Pancreas (tissue), 10 donors: ENCODE data around the gene FLNA. TPM values are rescaled to one million over a fixed set of nuclear protein-coding genes. Genes with fewer than 3 reads are reported as not detected.
"Not testable (repeated sequence)": the region's sequence is repeated elsewhere in the genome, so short reads cannot be mapped to it uniquely, and the experiment has no call there.

Experiments used
- ATAC-seq, 4 donors: fragments of 200-7000 bp; cut with Tn5 transposase; one replicate each; pipeline versions ENCODE4 v1.8.0 to v1.9.1; 2020; ENCODE audit warnings: mild to moderate bottlenecking in 4 of 4, moderate library complexity in 4 of 4
- DNase-seq, 6 donors: peaks; one replicate each; pipeline ENCODE4 v3.0.0-alpha.2; 2020
- FAIRE-seq: peaks from 2 replicates; lab custom pipeline; 2012; peaks lifted over from hg19 to GRCh38; lab: Jason Lieb, UNC
- H3K27ac ChIP-seq, 4 donors: fragments of 200-600 bp; sonication (generic); 1 replicate in 3 of 4; 2 replicates in 1 of 4; pipeline versions ENCODE4 v1.5.0 to v1.8.0; 2020
- H3K27me3 ChIP-seq, 4 donors: fragments of 200-600 bp; one replicate each; pipeline ENCODE4 v1.8.0; 2021
- H3K36me3 ChIP-seq, 3 donors: fragments of 200-600 bp; sonication (generic) in 1 of 3; one replicate each; pipeline versions ENCODE4 v1.5.0 to v1.8.0; 2020 to 2021
- H3K4me1 ChIP-seq, 3 donors: fragments of 200-600 bp; one replicate each; pipeline ENCODE4 v1.8.0; 2021
- H3K4me3 ChIP-seq, 4 donors: fragments of 200-600 bp; sonication (generic) in 2 of 4; one replicate each; pipeline versions ENCODE4 v1.5.0 to v1.8.0; 2020 to 2021
- H3K9me3 ChIP-seq, 4 donors: fragments of 200-600 bp; one replicate each; pipeline ENCODE4 v1.8.0; 2021
- CTCF ChIP-seq, 4 donors: fragments of 200-600 bp; sonication (generic) in 3 of 4; IDR thresholded peaks; one replicate each; pipeline versions ENCODE4 v1.5.0 to v1.8.0; 2021; ENCODE audit warnings: antibody characterized with exemption in 4 of 4
- WGBS, 2 donors: extraction: QIAGEN DNeasy Blood & Tissue Kit; methylation state at CpG; one replicate each; pipeline ENCODE4 v1.1.7; 2013; 5-methylcytosine and 5-hydroxymethylcytosine counted together
- intact Hi-C, 3 donors: fragments of 100-400 bp; cut with DNase I; formaldehyde crosslinking; loops; one replicate each; pipeline versions ENCODE4 v1.11.1 to v1.14.2; 2022
- polyA plus RNA-seq, 2 donors: library from polyadenylated mRNA; stranded (reverse); fragments of 200-250 nt; gene quantifications; one replicate each; pipeline ENCODE4 v1.2.3, GENCODE V29; 2013
- total RNA-seq, 6 donors: library from RNA; stranded (reverse); fragmentation: NEBNext Ultra II Directional in 4 of 6; extraction: Animal tissue kit (Norgen Biotek cat#: 25700) in 4 of 6; gene quantifications; one replicate each; pipeline versions ENCODE4 v1.2.1 to v1.2.4, GENCODE V29; 2021 to 2023
- donor health status: healthy with polysubstance abuse.
- donor health status: DM: no; HTN: no; CAD: no; lungs with moderate emphysema.
- donor health status: DM: no; HTN: no; CAD: no.
- donor health status: control.
- donor health status: control.
- donor health status: Bipolar disorder and iron deficiency.
- donor health status: DM: yes; HTN: yes; CAD: no.
- donor health status: DM: no; HTN: no; CAD: no.
- donor health status: DM: no; HTN: no; CAD: no.
- donor health status: DM: yes; HTN: yes; CAD: no.

Gene FLNA
- total and polyA plus RNA-seq, 8 donors: 67.0 to 298 (median 184) TPM

- FAIRE-seq (no peak), DNase-seq (peak in 2 of 6 donors; percentile 12 to 14), ATAC-seq (no peak)
- Histone ChIP-seq H3K36me3 (peaks cover 0 to 9% (median 4%) of the 10 kb centered on the region in 3 donors), H3K27ac (peak overlapping the region in 1 of 4 donors; percentile 10), H3K4me3 (no peak overlapping the region), H3K4me1 (no peaks in the 10 kb centered on the region), H3K27me3 (no peaks in the 10 kb centered on the region), H3K9me3 (no peaks in the 10 kb centered on the region)
- no peak for TF ChIP-seq CTCF (IDR thresholded peaks at IDR 0.05)
- 20 to 52% methylated on average over 6 of the region's 6 CpGs for WGBS, 2 donors
- intact Hi-C loops: no loop called here
These were observed 27.6 kb upstream of the FLNA start for GRCh38 chrX:154401918-154402621.

GRCh38 chrX:154401045-154401799, 26.8 kb upstream of the FLNA start:
- H3K4me3 ChIP-seq: peak overlapping the region in 1 of 4 donors; percentile 58
- H3K27me3 ChIP-seq: no peaks in the 10 kb centered on the region
- TF ChIP-seq CTCF (IDR thresholded peaks at IDR 0.05): no peak
- FAIRE-seq: no peak
- no peaks in the 10 kb centered on the region for H3K4me1 ChIP-seq
- H3K9me3 ChIP-seq: no peaks in the 10 kb centered on the region
- peak in 3 of 6 donors; percentile 38 to 50 (median 46) for DNase-seq
- H3K27ac ChIP-seq: no peak overlapping the region
- peak in 1 of 4 donors; percentile 1 for ATAC-seq
- peaks cover 0 to 9% (median 4%) of the 10 kb centered on the region in 3 donors for H3K36me3 ChIP-seq
- intact Hi-C loops: no loop called here
- WGBS, 2 donors: 25 to 40% methylated on average over 6 of the region's 6 CpGs

GRCh38 chrX:154400369-154400817, 26.0 kb upstream of the FLNA start:
- H3K36me3 ChIP-seq, H3K27me3 ChIP-seq, H3K9me3 ChIP-seq, DNase-seq, H3K4me1 ChIP-seq, H3K27ac ChIP-seq, FAIRE-seq, ATAC-seq, intact Hi-C loops: not testable (repeated sequence)
- WGBS, 2 donors: 51 to 58% methylated on average over 6 of the region's 6 CpGs
- H3K4me3 ChIP-seq: peak overlapping the region; percentile 5 to 68 (median 52)

GRCh38 chrX:154399527-154400368, 25.3 kb upstream of the FLNA start:
- no peak for FAIRE-seq
- TF ChIP-seq CTCF (IDR thresholded peaks at IDR 0.05): no peak
- intact Hi-C loops: no loop called here
- H3K9me3 ChIP-seq: no peaks in the 10 kb centered on the region
- H3K27me3 ChIP-seq: no peaks in the 10 kb centered on the region
- WGBS, 2 donors: 21 to 50% methylated on average over 14 of the region's 14 CpGs
- H3K4me1 ChIP-seq: no peaks in the 10 kb centered on the region
- peak overlapping the region; percentile 44 to 68 (median 52) for H3K4me3 ChIP-seq
- H3K36me3 ChIP-seq: peaks cover 0 to 9% (median 4%) of the 10 kb centered on the region in 3 donors
- no peak for ATAC-seq
- peak in 1 of 6 donors; percentile 19 for DNase-seq
- H3K27ac ChIP-seq: peak overlapping the region; percentile 95 to 98 (median 96)
